ENCODE data around the gene SYT15B. TPM values are rescaled to one million over a fixed set of nuclear protein-coding genes. Genes with fewer than 3 reads are reported as not detected.
"Not testable (repeated sequence)": the region's sequence is repeated elsewhere in the genome, so short reads cannot be mapped to it uniquely, and the experiment has no call there.

SYT15B gene
- total RNA-seq, 1 donor from 2014 or later = 0.58 TPM

DNA sequence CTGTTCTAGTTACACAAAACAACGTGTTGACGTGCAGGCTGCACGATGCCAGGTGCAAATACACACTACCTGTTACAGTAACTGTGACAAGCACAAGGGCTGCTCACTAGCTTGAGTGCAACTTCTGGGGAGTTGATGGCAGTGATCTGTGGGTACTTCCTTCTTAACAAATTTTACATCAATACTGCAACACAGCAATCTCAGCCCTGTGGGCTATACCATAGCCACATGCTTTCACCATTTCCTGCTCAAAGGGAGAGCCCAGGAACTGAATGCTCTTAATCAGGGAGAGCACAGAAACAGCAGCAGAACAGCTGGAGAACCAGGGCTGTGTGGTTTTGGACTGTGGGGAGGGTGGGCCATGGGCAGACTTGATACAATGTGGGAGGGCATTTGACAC lies 10.2 kb downstream of the SYT15B start:
- not testable (repeated sequence) for H3K27ac Mint-ChIP-seq; H3K36me3 Mint-ChIP-seq; H3K9me3 Mint-ChIP-seq; H3K27me3 Mint-ChIP-seq; DNase-seq (ENCODE audit: extremely low spot score, unreplicated experiment); H3K4me1 Mint-ChIP-seq (ENCODE audit: unreplicated experiment); H3K4me3 Mint-ChIP-seq

DNA sequence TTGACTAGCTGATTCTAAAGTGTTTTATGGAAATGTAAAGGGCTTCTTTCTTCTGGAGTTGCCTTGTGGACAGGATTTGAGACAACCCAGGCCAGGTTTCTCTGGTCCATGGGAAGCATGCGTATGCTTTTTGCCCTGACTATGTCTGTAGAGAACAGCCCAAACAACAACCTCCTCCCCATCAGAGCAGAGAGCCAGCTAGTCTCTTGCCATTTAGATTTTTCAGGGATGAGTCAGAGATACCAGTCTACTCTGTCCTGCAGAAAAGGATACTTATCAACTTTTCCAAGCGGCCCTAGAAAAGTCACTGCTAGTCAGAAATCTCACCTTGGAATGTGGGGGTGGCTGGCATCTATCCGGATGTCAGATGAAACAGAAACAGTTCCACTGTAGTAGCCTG lies 11.6 kb downstream of the SYT15B start:
- H3K27me3 Mint-ChIP-seq; DNase-seq (ENCODE audit: extremely low spot score, unreplicated experiment); H3K9me3 Mint-ChIP-seq; H3K4me1 Mint-ChIP-seq (ENCODE audit: unreplicated experiment); H3K27ac Mint-ChIP-seq; H3K4me3 Mint-ChIP-seq; H3K36me3 Mint-ChIP-seq: not testable (repeated sequence)

GRCh38 chr10:47750360-47750759 lies 13.0 kb downstream of the SYT15B start:
- not testable (repeated sequence) for H3K27ac Mint-ChIP-seq; H3K27me3 Mint-ChIP-seq; DNase-seq (ENCODE audit: extremely low spot score, unreplicated experiment); H3K9me3 Mint-ChIP-seq; H3K4me1 Mint-ChIP-seq (ENCODE audit: unreplicated experiment); H3K36me3 Mint-ChIP-seq; H3K4me3 Mint-ChIP-seq

- H3K4me1 Mint-ChIP-seq (ENCODE audit: unreplicated experiment); H3K9me3 Mint-ChIP-seq; H3K27ac Mint-ChIP-seq; DNase-seq (ENCODE audit: extremely low spot score, unreplicated experiment); H3K27me3 Mint-ChIP-seq; H3K4me3 Mint-ChIP-seq; H3K36me3 Mint-ChIP-seq: not testable (repeated sequence)
These were observed 16.5 kb downstream of the SYT15B start for GRCh38 chr10:47746780-47747376.

DNA sequence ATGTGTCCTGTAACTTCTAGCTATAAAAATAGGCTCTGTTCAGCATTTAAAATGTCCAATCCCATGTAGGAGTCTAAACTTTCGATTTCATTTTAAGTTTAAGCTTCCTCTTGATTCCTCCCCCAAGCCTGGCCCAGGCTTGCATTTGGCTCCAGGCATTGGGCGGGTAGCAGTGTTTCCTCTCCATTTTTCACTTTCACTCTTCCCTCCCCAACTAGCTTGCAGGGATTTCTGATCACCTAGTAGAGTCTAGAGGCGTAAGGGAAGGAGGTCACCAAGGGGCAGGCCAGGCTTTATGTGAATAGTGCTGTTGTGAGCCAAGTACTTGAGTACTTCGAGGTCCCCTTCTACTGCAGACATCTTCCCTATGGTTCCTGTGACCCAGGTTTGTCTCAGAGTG lies 18.5 kb downstream of the SYT15B start:
- not testable (repeated sequence) for H3K27me3 Mint-ChIP-seq; H3K36me3 Mint-ChIP-seq; H3K27ac Mint-ChIP-seq; DNase-seq (ENCODE audit: extremely low spot score, unreplicated experiment); H3K4me3 Mint-ChIP-seq; H3K9me3 Mint-ChIP-seq; H3K4me1 Mint-ChIP-seq (ENCODE audit: unreplicated experiment)

- peak overlapping the region; percentile 75 for H3K4me3 Mint-ChIP-seq
- H3K36me3 Mint-ChIP-seq; H3K27ac Mint-ChIP-seq; H3K9me3 Mint-ChIP-seq; DNase-seq (ENCODE audit: extremely low spot score, unreplicated experiment); H3K4me1 Mint-ChIP-seq (ENCODE audit: unreplicated experiment); H3K27me3 Mint-ChIP-seq: not testable (repeated sequence)
These were observed 19.5 kb downstream of the SYT15B start for GRCh38 chr10:47743611-47744550.

GRCh38 chr10:47740868-47741267 lies 22.5 kb downstream of the SYT15B start:
- H3K27me3 Mint-ChIP-seq, H3K36me3 Mint-ChIP-seq: not testable (repeated sequence)

GRCh38 chr10:47730911-47731310 lies 32.5 kb downstream of the SYT15B start:
- H3K27ac Mint-ChIP-seq; H3K27me3 Mint-ChIP-seq; H3K36me3 Mint-ChIP-seq; DNase-seq (ENCODE audit: extremely low spot score, unreplicated experiment); H3K4me1 Mint-ChIP-seq (ENCODE audit: unreplicated experiment); H3K4me3 Mint-ChIP-seq; H3K9me3 Mint-ChIP-seq: not testable (repeated sequence)

More at GRCh38 chr10:47740868-47741267, 22.5 kb downstream of the SYT15B start:
- not testable (repeated sequence) for H3K27ac Mint-ChIP-seq; H3K9me3 Mint-ChIP-seq; DNase-seq (ENCODE audit: extremely low spot score, unreplicated experiment); H3K4me1 Mint-ChIP-seq (ENCODE audit: unreplicated experiment); H3K4me3 Mint-ChIP-seq

- DNase-seq (ENCODE audit: extremely low spot score, unreplicated experiment); H3K36me3 Mint-ChIP-seq; H3K27me3 Mint-ChIP-seq: not testable (repeated sequence)
These were observed 37.7 kb downstream of the SYT15B start for GRCh38 chr10:47725740-47726139.

GRCh38 chr10:47725047-47725446 lies 38.3 kb downstream of the SYT15B start:
- H3K36me3 Mint-ChIP-seq; H3K9me3 Mint-ChIP-seq; H3K4me3 Mint-ChIP-seq; H3K27ac Mint-ChIP-seq; H3K27me3 Mint-ChIP-seq; DNase-seq (ENCODE audit: extremely low spot score, unreplicated experiment); H3K4me1 Mint-ChIP-seq (ENCODE audit: unreplicated experiment): not testable (repeated sequence)

More at GRCh38 chr10:47725740-47726139, 37.7 kb downstream of the SYT15B start:
- not testable (repeated sequence) for H3K9me3 Mint-ChIP-seq; H3K4me3 Mint-ChIP-seq; H3K27ac Mint-ChIP-seq; H3K4me1 Mint-ChIP-seq (ENCODE audit: unreplicated experiment)

DNA sequence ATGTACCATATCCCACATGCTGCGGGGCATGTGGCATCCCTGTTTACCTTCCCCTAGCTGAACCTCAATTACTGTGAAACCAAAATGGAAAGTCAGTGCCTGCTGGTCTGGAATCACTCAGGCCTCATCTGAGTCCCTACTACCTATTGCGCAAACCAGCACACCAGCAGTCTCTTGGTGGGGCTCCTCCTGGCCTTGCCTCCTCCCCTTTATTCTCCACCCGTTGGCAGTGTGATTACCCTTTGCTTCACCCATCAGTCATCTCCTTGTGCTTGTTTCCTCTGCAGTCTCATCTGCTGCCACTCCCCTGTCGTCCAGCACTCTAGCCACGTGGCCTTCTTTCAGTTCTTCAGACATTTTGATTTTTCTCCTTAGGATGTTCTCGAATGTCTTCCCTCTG lies 39.3 kb downstream of the SYT15B start:
- H3K4me3 Mint-ChIP-seq; DNase-seq (ENCODE audit: extremely low spot score, unreplicated experiment); H3K27ac Mint-ChIP-seq; H3K36me3 Mint-ChIP-seq; H3K4me1 Mint-ChIP-seq (ENCODE audit: unreplicated experiment); H3K27me3 Mint-ChIP-seq; H3K9me3 Mint-ChIP-seq: not testable (repeated sequence)

DNA sequence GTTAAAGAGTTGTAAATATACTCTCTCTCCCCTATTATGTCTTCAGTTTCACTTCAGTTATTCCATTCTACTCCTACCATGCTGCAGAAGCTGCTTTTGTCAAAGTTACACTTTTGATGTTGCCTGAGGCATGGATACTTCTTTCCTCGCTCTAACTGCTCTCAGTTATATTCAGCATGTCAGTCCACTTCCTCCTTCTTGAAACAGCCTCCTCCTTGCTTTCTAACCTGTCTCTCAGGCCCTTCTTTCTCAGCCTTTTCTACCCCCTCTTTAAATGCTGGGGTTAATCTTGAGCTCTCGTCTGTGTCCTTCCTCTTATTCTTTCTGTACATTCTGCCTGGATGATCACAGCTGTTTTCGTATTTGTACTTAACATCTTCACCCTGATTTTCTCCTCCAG lies 40.0 kb downstream of the SYT15B start:
- H3K4me3 Mint-ChIP-seq; DNase-seq (ENCODE audit: extremely low spot score, unreplicated experiment); H3K27ac Mint-ChIP-seq; H3K27me3 Mint-ChIP-seq; H3K9me3 Mint-ChIP-seq; H3K4me1 Mint-ChIP-seq (ENCODE audit: unreplicated experiment); H3K36me3 Mint-ChIP-seq: not testable (repeated sequence)

DNA sequence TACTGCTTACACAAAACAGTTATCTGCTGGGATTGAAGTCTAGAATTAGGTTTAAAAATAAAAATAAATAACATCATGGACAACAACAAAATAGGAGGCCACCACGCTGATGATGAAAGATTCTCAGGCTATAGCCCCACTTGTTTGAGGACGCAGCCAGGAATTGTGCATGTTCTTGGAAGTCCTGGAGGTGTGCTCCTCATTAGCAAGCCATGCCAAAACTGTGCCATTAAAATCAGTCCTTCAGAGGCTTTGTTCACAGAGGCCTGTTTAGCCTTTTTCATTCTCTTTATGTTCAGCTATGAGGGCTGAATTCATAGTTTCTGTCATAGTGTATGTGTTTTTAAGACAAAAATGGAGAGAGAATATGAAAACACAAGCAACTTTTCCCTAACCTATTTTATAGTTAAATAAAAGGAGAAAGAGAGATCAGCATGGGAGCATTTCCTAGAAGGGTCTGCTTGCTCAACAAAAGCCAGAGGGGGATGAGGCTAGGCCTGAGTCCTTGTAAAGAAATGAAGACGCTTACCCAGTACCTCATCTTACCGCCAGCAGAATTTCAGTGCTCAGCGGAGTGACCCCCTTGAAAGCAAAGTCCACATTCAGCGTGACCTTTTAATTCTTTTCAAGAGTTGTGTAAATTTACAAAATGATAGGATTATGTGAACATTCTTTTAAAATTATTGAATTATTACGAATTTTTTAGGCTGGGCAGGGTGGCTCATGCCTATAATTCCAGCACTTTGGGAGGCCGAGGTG lies 46.2 kb downstream of the SYT15B start:
- H3K4me1 Mint-ChIP-seq (ENCODE audit: unreplicated experiment); H3K36me3 Mint-ChIP-seq; DNase-seq (ENCODE audit: extremely low spot score, unreplicated experiment); H3K4me3 Mint-ChIP-seq; H3K27me3 Mint-ChIP-seq; H3K9me3 Mint-ChIP-seq; H3K27ac Mint-ChIP-seq: not testable (repeated sequence)

Measured in type B pancreatic cell (in vitro differentiated cells).